ENCODE measurements around the gene TMEM138. TPM values are rescaled to one million over a fixed set of nuclear protein-coding genes. Genes with fewer than 3 reads are reported as not detected.

Gene TMEM138
- total RNA-seq, 1 experiment from 2014 or later, result 43.6 TPM

- Histone ChIP-seq H4K5ac (ENCODE audit: insufficient read length, low read depth, low read length) (peak overlapping the region; percentile 90), H3K9ac (ENCODE audit: extremely low read depth, insufficient read length, low read length) (peak overlapping the region; percentile 97), H4K91ac (ENCODE audit: insufficient read length, low read depth, low read length) (peak overlapping the region; percentile 15), H2BK12ac (ENCODE audit: insufficient read length, low read depth, low read length) (no peak overlapping the region), H3K79me1 (ENCODE audit: insufficient read depth, low read depth, low read length, poor library complexity, severe bottlenecking) (no peaks in the 10 kb centered on the region), H2BK120ac (ENCODE audit: low read depth, low read length, poor library complexity, severe bottlenecking) (no peak overlapping the region), H4K20me1 (ENCODE audit: control insufficient read depth, insufficient read depth, insufficient read length) (no peaks in the 10 kb centered on the region), H3K56ac (ENCODE audit: insufficient read length, low read depth, low read length) (peak overlapping the region; percentile 76), H3K27ac (ENCODE audit: insufficient read length, low read depth, low read length) (peak overlapping the region; percentile 78), H4K8ac (replicated peaks; ENCODE audit: insufficient read length, low read depth, low read length) (no peak overlapping the region), H3T11ph (ENCODE audit: low read length) (no peak overlapping the region), H2BK15ac (ENCODE audit: low read depth, low read length) (no peak overlapping the region), H2BK5ac (ENCODE audit: insufficient read length, low read length) (peak overlapping the region; percentile 79), H3K23ac (ENCODE audit: insufficient read length, low read depth, low read length) (no peak overlapping the region), H2AK5ac (ENCODE audit: insufficient read length, low read length) (no peak overlapping the region), H3K27me3 (ENCODE audit: insufficient read depth, low read length) (no peaks in the 10 kb centered on the region), H3K4me1 (ENCODE audit: insufficient read depth, low read length) (peaks cover 5% of the 10 kb centered on the region), H3K9me3 (ENCODE audit: control insufficient read depth, low read depth, low read length) (no peaks in the 10 kb centered on the region), H3K4me2 (ENCODE audit: insufficient read depth, insufficient read length, low read length) (peak overlapping the region; percentile 93), H2BK20ac (ENCODE audit: low read depth, low read length, poor library complexity, severe bottlenecking) (no peak overlapping the region), H3K4ac (ENCODE audit: low read depth, low read length) (peak overlapping the region; percentile 44; the same call in 1 of the 2 replicates), H3K79me2 (ENCODE audit: insufficient read depth, low read length) (peaks cover 23% of the 10 kb centered on the region), H2AFZ (ENCODE audit: low read length) (no peak overlapping the region), H3K14ac (ENCODE audit: insufficient read depth, low read length) (peak overlapping the region; percentile 99), H3K23me2 (ENCODE audit: insufficient read length, low read depth, low read length, poor library complexity, severe bottlenecking) (peaks cover 13% of the 10 kb centered on the region), H3K18ac (ENCODE audit: insufficient read length, low read depth, low read length) (peak overlapping the region; percentile 97)
- H3K36me3 Mint-ChIP-seq (ENCODE audit: insufficient read depth in 1 of 3, low read depth in 3 of 3), result peaks cover 17 to 39% (median 31%) of the 10 kb centered on the region in 3 experiments; a peak in 6 of 7 replicates
- no peak for TF ChIP-seq CTCF (conservative IDR thresholded peaks at IDR 0.05)
- H3K27ac Mint-ChIP-seq, result peak overlapping the region; percentile 97 to 99 (median 98)
- no CpG with 5 or more reads among the region's 19 CpGs for WGBS (ENCODE audit: extremely low coverage, insufficient read length, low lambda C conversion rate)
- H3K4me3 Mint-ChIP-seq, result peak overlapping the region; percentile 95 to 98
- DNase-seq, result no peak
- peaks cover 39 to 45% of the 10 kb centered on the region in 2 experiments for H3K4me1 Mint-ChIP-seq
- H3K27me3 Mint-ChIP-seq (ENCODE audit: low read depth), result no peaks in the 10 kb centered on the region
- no peaks in the 10 kb centered on the region; a peak in 1 of 5 replicates for H3K9me3 Mint-ChIP-seq
Observed at GRCh38 chr11:61333550-61334433, 28.4 kb upstream of the TMEM138 start.
